A673 (cell line): ENCODE results near the gene S100A16. TPM values are rescaled to one million over a fixed set of nuclear protein-coding genes. Genes with fewer than 3 reads are reported as not detected.

Source experiments
- Bru-seq: library from RNA; stranded (reverse); fragments of 400-500 nt; gene quantifications from one replicate; lab custom pipeline; 2021; lab: Mats Ljungman, UMichigan
- BruChase-seq, 2 experiments: library from RNA; stranded (reverse); fragments of 400-500 nt; gene quantifications; one replicate each; lab custom pipeline; 2021; lab: Mats Ljungman, UMichigan
- BruUV-seq: library from RNA; stranded (reverse); fragments of 400-500 nt; replicated peaks from 2 replicates; lab custom pipeline; 2021; lab: Mats Ljungman, UMichigan
- CTCF ChIA-PET: fragments of 300-600 bp; sonication (Branson Sonifier 250); formaldehyde crosslinking; loops from one replicate; lab custom pipeline; 2022; ENCODE audit warnings: antibody characterized with exemption; lab: Charles Lee
- POLR2A ChIA-PET: fragments of 300-600 bp; sonication (Branson Sonifier 250); formaldehyde crosslinking; loops from one replicate; lab custom pipeline; 2022; ENCODE audit warnings: antibody characterized with exemption; ENCODE audit not compliant: low non-redundant PET; lab: Charles Lee
- DNase-seq: peaks from one replicate; pipeline ENCODE4 v3.0.0-alpha.2; 2015; ENCODE audit warnings: low spot score
- H3K27ac ChIP-seq: fragments of 200-600 bp; sonication (generic); 2 replicates; pipeline ENCODE4 v1.5.1; 2016; ENCODE audit warnings: mixed run types, low read depth, mild to moderate bottlenecking, mixed read lengths, antibody characterized with exemption, low read length; ENCODE audit not compliant: poor library complexity, severe bottlenecking
- H3K27me3 ChIP-seq: fragments of 200-600 bp; sonication (generic); replicated peaks from 2 replicates; pipeline ENCODE4 v1.6.1; 2017; ENCODE audit warnings: mixed run types, low read depth, mild to moderate bottlenecking, mixed read lengths, antibody characterized with exemption, low read length; ENCODE audit not compliant: insufficient read depth, poor library complexity
- H3K36me3 ChIP-seq: fragments of 200-600 bp; sonication (generic); 2 replicates; pipeline ENCODE4 v1.6.1; 2016; ENCODE audit warnings: mixed run types, mild to moderate bottlenecking, mixed read lengths, antibody characterized with exemption, low read length; ENCODE audit not compliant: insufficient read depth, poor library complexity, severe bottlenecking
- H3K4me1 ChIP-seq: fragments of 200-600 bp; sonication (generic); 2 replicates; pipeline ENCODE4 v1.6.1; 2017; ENCODE audit warnings: mixed run types, mild to moderate bottlenecking, mixed read lengths, antibody characterized with exemption, low read length; ENCODE audit not compliant: insufficient read depth, poor library complexity, severe bottlenecking
- H3K4me3 ChIP-seq: fragments of 200-600 bp; sonication (generic); 2 replicates; pipeline ENCODE4 v1.5.1; 2016; ENCODE audit warnings: low read depth, mixed run types, mild to moderate bottlenecking, mixed read lengths, low read length; ENCODE audit not compliant: poor library complexity, severe bottlenecking
- H3K9me3 ChIP-seq: fragments of 200-600 bp; sonication (generic); 2 replicates; pipeline ENCODE4 v1.6.1; 2016; ENCODE audit warnings: mixed run types, low read depth, mild to moderate bottlenecking, mixed read lengths, antibody characterized with exemption, low read length; ENCODE audit not compliant: poor library complexity, severe bottlenecking
- CTCF ChIP-seq: fragments of 300-800, 200-600 bp; sonication (generic); conservative IDR thresholded peaks from 2 replicates; pipeline ENCODE4 v1.5.1; 2017; ENCODE audit warnings: low read depth, mild to moderate bottlenecking, antibody characterized with exemption, low read length, moderate library complexity, mixed read lengths
- EZH2 ChIP-seq: fragments of 200-600 bp; sonication (generic); IDR thresholded peaks from 2 replicates; pipeline ENCODE4 v1.6.1; 2017; ENCODE audit warnings: borderline replicate concordance, low read depth, mild to moderate bottlenecking, mixed read lengths, antibody characterized with exemption, low read length; ENCODE audit not compliant: poor library complexity, severe bottlenecking
- intact Hi-C: fragments of 100-400 bp; cut with micrococcal nuclease; formaldehyde crosslinking; loops from one replicate; pipeline ENCODE4 v1.10.0; 2022; ENCODE audit not compliant: unreplicated experiment
- long read RNA-seq: library from polyadenylated mRNA; stranded (forward); transcript quantifications from one replicate; pipeline ENCODE4 v2.0.0, GENCODE V29; 2022
- total RNA-seq: library from RNA; stranded (reverse); gene quantifications from 2 replicates; pipeline ENCODE4 v1.2.3, GENCODE V29; 2021

Gene S100A16
- 0.43 TPM in 1 of 2 replicates, not detected in the other for total RNA-seq
- not detected for Bru-seq, nascent RNA
- percentile 20 among the genes with signal in this experiment for BruChase-seq, experiment 1, labeled RNA remaining after a 2-hour chase
- BruChase-seq, experiment 2, labeled RNA remaining after a 6-hour chase, result percentile 27 among the genes with signal in this experiment
- long read RNA-seq, result 0 reads

- no peaks in the 10 kb centered on the region for H3K27me3 ChIP-seq
- no peaks in the 10 kb centered on the region for H3K9me3 ChIP-seq
- H3K4me1 ChIP-seq, result no peaks in the 10 kb centered on the region
- DNase-seq, result no peak
- TF ChIP-seq CTCF, result no peak
- TF ChIP-seq EZH2, result no peak
- intact Hi-C loops, result no loop called here
- H3K36me3 ChIP-seq, result no peaks in the 10 kb centered on the region
- no TSS peak for BruUV-seq
- H3K27ac ChIP-seq, result no peak within 1 kb of the TSS
- POLR2A ChIA-PET, result no interaction called here
- H3K4me3 ChIP-seq, result no peak within 1 kb of the TSS
- CTCF ChIA-PET, result no interaction called here
Measured at GRCh38 chr1:153612755-153613331, at the start of gene S100A16. S100A16 (minus strand) TSS chr1:153613137; CDS start chr1:153608151, 4,986 bp downstream.

GRCh38 chr1:153662269-153662668 is 49.3 kb upstream of the S100A16 start:
- BruUV-seq, result TSS peak; percentile 73
- DNase-seq, result no peak
- Histone ChIP-seq H3K36me3 (peaks cover 65% of the 10 kb centered on the region), H3K4me3 (no peak overlapping the region), H3K27me3 (no peaks in the 10 kb centered on the region), H3K27ac (peak overlapping the region; percentile 65), H3K4me1 (peaks cover 13% of the 10 kb centered on the region), H3K9me3 (no peaks in the 10 kb centered on the region)
- no peak for TF ChIP-seq EZH2
- intact Hi-C loops, result no loop called here
- ChIA-PET POLR2A (no interaction called here), CTCF (no interaction called here)

- peak overlapping the region; percentile 65 for H3K27ac ChIP-seq
- no peaks in the 10 kb centered on the region for H3K27me3 ChIP-seq
- DNase-seq, result peak; percentile 46
- ChIA-PET POLR2A (interaction anchor here (0.6 kb wide), 1 partner anchor 306 kb away, joined by 6 read pairs; no protein-coding TSS in a partner anchor), CTCF (no interaction called here)
- H3K4me1 ChIP-seq, result peaks cover 13% of the 10 kb centered on the region
- no peaks in the 10 kb centered on the region for H3K9me3 ChIP-seq
- H3K36me3 ChIP-seq, result peaks cover 55% of the 10 kb centered on the region
- TF ChIP-seq EZH2 (no peak), CTCF (no peak)
- H3K4me3 ChIP-seq, result no peak overlapping the region
- intact Hi-C loops, result no loop called here
- BruUV-seq, result TSS peak; percentile 6
Measured at GRCh38 chr1:153661111-153661708, 48.3 kb upstream of the S100A16 start.
